Stimulated activated CD4-positive, alpha-beta T cell treated with anti-CD3 and anti-CD28 coated beads, Interleukin-15, amount 100 ng/mL, for 48 hours (primary cell): Measurements from ENCODE around the gene GAN.

Experiments
- DNase-seq, 2 donors: peaks; one replicate each; pipeline ENCODE4 v3.0.0-alpha.2; 2020; ENCODE audit warnings: low read depth in 2 of 2

The GAN gene

GRCh38 chr16:81353895-81354294 is 39.1 kb downstream of the GAN start:
- no peak for DNase-seq

- no peak for DNase-seq
These were observed 43.0 kb downstream of the GAN start for GRCh38 chr16:81357711-81358260.

- DNase-seq, result no peak
These were observed 44.1 kb downstream of the GAN start for GRCh38 chr16:81358860-81359259.

- no peak for DNase-seq
These were observed 45.4 kb downstream of the GAN start for GRCh38 chr16:81360135-81360534.

- DNase-seq, result no peak
These were observed 51.0 kb downstream of the GAN start for GRCh38 chr16:81365731-81366130.

GRCh38 chr16:81366316-81366932 is 51.7 kb downstream of the GAN start:
- DNase-seq, result no peak

GRCh38 chr16:81367821-81368220 is 53.1 kb downstream of the GAN start:
- no peak for DNase-seq

- no peak for DNase-seq
These were observed 55.2 kb downstream of the GAN start for GRCh38 chr16:81369888-81370504.

GRCh38 chr16:81371106-81371505 is 56.3 kb downstream of the GAN start:
- no peak for DNase-seq

- DNase-seq, result no peak
These were observed 59.8 kb downstream of the GAN start for GRCh38 chr16:81374550-81374949.

- peak; percentile 8 to 21 for DNase-seq
These were observed 62.1 kb downstream of the GAN start for GRCh38 chr16:81376880-81377279.

GRCh38 chr16:81378049-81378448 is 63.3 kb downstream of the GAN start:
- no peak for DNase-seq

- no peak for DNase-seq
These were observed 66.2 kb downstream of the GAN start for GRCh38 chr16:81380932-81381331.

- no peak for DNase-seq
These were observed 69.2 kb downstream of the GAN start for GRCh38 chr16:81384006-81384405.

GRCh38 chr16:81385031-81385756 is 70.4 kb downstream of the GAN start:
- DNase-seq, result no peak

GRCh38 chr16:81388357-81388756 is 73.6 kb downstream of the GAN start:
- no peak for DNase-seq

- DNase-seq, result no peak
These were observed 76.1 kb downstream of the GAN start for GRCh38 chr16:81390840-81391239.

GRCh38 chr16:81392011-81392410 is 77.2 kb downstream of the GAN start:
- DNase-seq, result no peak

- DNase-seq, result no peak
These were observed 79.7 kb downstream of the GAN start for GRCh38 chr16:81394416-81394815.

GRCh38 chr16:81394966-81395655 is 80.3 kb downstream of the GAN start:
- DNase-seq, result no peak

- DNase-seq, result no peak
These were observed 82.5 kb downstream of the GAN start for GRCh38 chr16:81397058-81397878.
